ENCODE measurements around the gene ORM1.

GRCh38 chr9:114275246-114276004 lies 47.5 kb upstream of the ORM1 start:
- TF ChIP-seq POLR2A (IDR thresholded peaks at IDR 0.05; ENCODE audit: control extremely low read depth in 1 of 2, low read depth in 2 of 2, low read length in 2 of 2), result no peak
- no peak for TF ChIP-seq CTCF (IDR thresholded peaks at IDR 0.05; ENCODE audit: control extremely low read depth in 1 of 3, insufficient read depth in 1 of 3, low read depth in 1 of 3, low read length in 3 of 3)
- no peak for TF ChIP-seq CEBPB (IDR thresholded peaks at IDR 0.05; ENCODE audit: low read depth, low read length)
- TF ChIP-seq EP300 (IDR thresholded peaks at IDR 0.05; ENCODE audit: borderline replicate concordance in 1 of 2, low read depth in 2 of 2, low read length in 2 of 2), result no peak
- no peak for TF ChIP-seq POLR2AphosphoS5 (IDR thresholded peaks at IDR 0.05; ENCODE audit: low read depth, low read length)
- no peak for TF ChIP-seq ATF3 (IDR thresholded peaks at IDR 0.05; ENCODE audit: insufficient read depth, low read depth, low read length)
- no peak for TF ChIP-seq SIN3A (conservative IDR thresholded peaks at IDR 0.05 in 1 of 2, IDR thresholded peaks at IDR 0.05 in 1 of 2; ENCODE audit: low read depth in 1 of 2, low read length in 2 of 2)

Data from H1 (cell line).